HG03558 (cell line): ENCODE data around the gene TMEM256.
"Not testable (repeated sequence)": the region's sequence is repeated elsewhere in the genome, so short reads cannot be mapped to it uniquely, and the experiment has no call there.

ENCODE experiments used
- ATAC-seq: cut with Tn5 transposase; IDR thresholded peaks from one replicate; pipeline ENCODE4 v1.9.1; 2021; ENCODE audit warnings: moderate number of reproducible peaks; ENCODE audit not compliant: unreplicated experiment; ENCODE audit errors: extremely low read depth

TMEM256 gene

GRCh38 chr17:7389924-7390910, 13.7 kb downstream of the TMEM256 start:
- ATAC-seq, result no peak

GRCh38 chr17:7388856-7389255, 15.0 kb downstream of the TMEM256 start:
- no peak for ATAC-seq

GRCh38 chr17:7384489-7385081, 19.3 kb downstream of the TMEM256 start:
- no peak for ATAC-seq

GRCh38 chr17:7383742-7384488, 20.0 kb downstream of the TMEM256 start:
- ATAC-seq, result no peak

- ATAC-seq, result no peak
Measured at GRCh38 chr17:7383371-7383741, 20.5 kb downstream of the TMEM256 start.

GRCh38 chr17:7382901-7383300, 21.0 kb downstream of the TMEM256 start:
- no peak for ATAC-seq

- no peak for ATAC-seq
Measured at GRCh38 chr17:7380855-7381683, 22.8 kb downstream of the TMEM256 start, which contains the start of gene TNK1. Gene TNK1 (plus strand): TSS chr17:7381089. CDS start chr17:7382927, 1,838 bp downstream.

GRCh38 chr17:7380321-7380720, 23.6 kb downstream of the TMEM256 start:
- no peak for ATAC-seq

GRCh38 chr17:7379134-7379533, 24.8 kb downstream of the TMEM256 start:
- ATAC-seq, result no peak

- no peak for ATAC-seq
Measured at GRCh38 chr17:7374353-7374752, 29.5 kb downstream of the TMEM256 start.

GRCh38 chr17:7370853-7371252, 33.0 kb downstream of the TMEM256 start:
- ATAC-seq, result no peak

GRCh38 chr17:7369825-7370224, 34.1 kb downstream of the TMEM256 start:
- no peak for ATAC-seq

GRCh38 chr17:7368599-7368994, 35.3 kb downstream of the TMEM256 start:
- not testable (repeated sequence) for ATAC-seq

- no peak for ATAC-seq
Measured at GRCh38 chr17:7367918-7368598, 35.8 kb downstream of the TMEM256 start.

GRCh38 chr17:7367083-7367482, 36.8 kb downstream of the TMEM256 start:
- ATAC-seq, result no peak

GRCh38 chr17:7365963-7366362, 37.9 kb downstream of the TMEM256 start:
- ATAC-seq, result not testable (repeated sequence)

- no peak for ATAC-seq
Measured at GRCh38 chr17:7363311-7363710, 40.6 kb downstream of the TMEM256 start.

GRCh38 chr17:7361906-7362305, 42.0 kb downstream of the TMEM256 start:
- ATAC-seq, result no peak

GRCh38 chr17:7357381-7357780, 46.5 kb downstream of the TMEM256 start:
- ATAC-seq, result no peak
